Stimulated activated CD8-positive, alpha-beta memory T cell treated with anti-CD3 and anti-CD28 coated beads, Interleukin-7, amount 100 ng/mL, for 4 hours (primary cell): Measurements from ENCODE around the gene TNIP2.
"Not testable (repeated sequence)": the region's sequence is repeated elsewhere in the genome, so short reads cannot be mapped to it uniquely, and the experiment has no call there.

Experiments
- DNase-seq, 2 donors: peaks; one replicate each; pipeline ENCODE4 v3.0.0-alpha.2; 2020; ENCODE audit warnings: low read depth in 2 of 2

TNIP2 gene

GRCh38 chr4:2771264-2771663 lies 15.1 kb upstream of the TNIP2 start:
- DNase-seq: no peak

GRCh38 chr4:2768921-2769336 lies 12.8 kb upstream of the TNIP2 start:
- DNase-seq: no peak

- DNase-seq: no peak
Measured at GRCh38 chr4:2768124-2768523, 12.0 kb upstream of the TNIP2 start.

GRCh38 chr4:2767705-2768074 lies 11.6 kb upstream of the TNIP2 start:
- no peak for DNase-seq

- DNase-seq: no peak
Measured at GRCh38 chr4:2767046-2767704, 11.0 kb upstream of the TNIP2 start.

- no peak for DNase-seq
Measured at GRCh38 chr4:2765832-2766526, 9.8 kb upstream of the TNIP2 start.

- no peak for DNase-seq
Measured at GRCh38 chr4:2763511-2763967, 7.4 kb upstream of the TNIP2 start.

- not testable (repeated sequence) for DNase-seq
Measured at GRCh38 chr4:2762486-2763370, 6.6 kb upstream of the TNIP2 start.

- no peak for DNase-seq
Measured at GRCh38 chr4:2762048-2762447, 5.9 kb upstream of the TNIP2 start.

- no peak for DNase-seq
Measured at GRCh38 chr4:2761035-2761923, 5.1 kb upstream of the TNIP2 start.

- no peak for DNase-seq
Measured at GRCh38 chr4:2757426-2757825, 1.3 kb upstream of the TNIP2 start.

- DNase-seq: no peak
Measured at GRCh38 chr4:2756691-2757350, 685 bp upstream of the TNIP2 start.

GRCh38 chr4:2754848-2755819 lies 1.0 kb downstream of the TNIP2 start:
- DNase-seq: no peak

- no peak for DNase-seq
Measured at GRCh38 chr4:2753436-2753835, 2.7 kb downstream of the TNIP2 start.

- DNase-seq: no peak
Measured at GRCh38 chr4:2750719-2751605, 5.2 kb downstream of the TNIP2 start.

GRCh38 chr4:2746891-2747695 lies 9.0 kb downstream of the TNIP2 start:
- no peak for DNase-seq

GRCh38 chr4:2745981-2746806 lies 9.9 kb downstream of the TNIP2 start:
- DNase-seq: peak; percentile 87 to 89
